GM12878 (cell line): ENCODE data around the gene RNASEH2B. TPM values are rescaled to one million over a fixed set of nuclear protein-coding genes. Genes with fewer than 3 reads are reported as not detected.

ENCODE experiments used
- ATAC-seq: fragments of 200-7000 bp; cut with Tn5 transposase; 3 replicates; pipeline ENCODE4 v1.9.1; 2020; ENCODE audit warnings: mild to moderate bottlenecking, moderate library complexity
- BruUV-seq: library from RNA; stranded (reverse); fragments of 400-500 nt; replicated peaks from 2 replicates; lab custom pipeline; 2021; lab: Mats Ljungman, UMichigan
- CTCF ChIA-PET: fragments of 300-600 bp; sonication (Branson Sonifier 250); formaldehyde crosslinking; extraction: SDS; loops from one replicate; lab custom pipeline; 2021; ENCODE audit warnings: inconsistent platforms; lab: Yijun Ruan, JAX
- POLR2A ChIA-PET: fragments of 350-600 bp; formaldehyde crosslinking; extraction: SDS; loops from one replicate; lab custom pipeline; 2021; ENCODE audit warnings: inconsistent platforms; lab: Charles Lee
- RAD21 ChIA-PET: fragments of 300-600 bp; sonication (Branson Sonifier 250); formaldehyde crosslinking; loops from one replicate; lab custom pipeline; 2023; ENCODE audit warnings: antibody characterized with exemption; ENCODE audit not compliant: unreplicated experiment; lab: Charles Lee
- SMC1A ChIA-PET: fragments of 300-600 bp; sonication (Branson Sonifier 250); formaldehyde crosslinking; loops from one replicate; lab custom pipeline; 2023; ENCODE audit not compliant: unreplicated experiment, uncharacterized antibody; lab: Charles Lee
- DNase-seq: peaks from one replicate; pipeline ENCODE4 v3.0.0-alpha.2; 2011; ENCODE audit warnings: low read depth, low spot score
- FAIRE-seq: peaks from 3 replicates; lab custom pipeline; 2011; peaks lifted over from hg19 to GRCh38; lab: Jason Lieb, UNC
- H2AFZ ChIP-seq: 2 replicates; pipeline ENCODE4 v1.6.0; 2011; ENCODE audit warnings: low read depth, low read length, control low read depth; ENCODE audit not compliant: control insufficient read depth
- H3K27ac ChIP-seq: 2 replicates; pipeline ENCODE4 v1.5.1; 2011; ENCODE audit warnings: control low read depth; ENCODE audit not compliant: control insufficient read depth, insufficient read depth
- H3K27me3 ChIP-seq, 2 experiments: replicated peaks in 1 of 2; 2 replicates each; pipeline versions ENCODE4 v1.6.0 to v1.6.1; 2011; ENCODE audit warnings: low read length in 1 of 2; ENCODE audit not compliant: control insufficient read depth in 2 of 2, insufficient read depth in 2 of 2
- H3K36me3 ChIP-seq, 2 experiments: 2 replicates each; pipeline ENCODE4 v1.5.1; 2011; ENCODE audit warnings: low read length in 1 of 2; ENCODE audit not compliant: control insufficient read depth in 2 of 2, insufficient read depth in 2 of 2
- H3K4me1 ChIP-seq: 2 replicates; pipeline ENCODE4 v1.6.1; 2011; ENCODE audit warnings: mild to moderate bottlenecking, low read length, moderate library complexity, mixed read lengths; ENCODE audit not compliant: control insufficient read depth, insufficient read depth
- H3K4me2 ChIP-seq: 2 replicates; pipeline ENCODE4 v1.6.0; 2011; ENCODE audit warnings: control low read depth; ENCODE audit not compliant: control insufficient read depth, insufficient read depth
- H3K4me3 ChIP-seq: fragments of 200-600 bp; sonication (generic); 2 replicates; pipeline ENCODE4 v1.5.1; 2016
- H3K79me2 ChIP-seq: 2 replicates; pipeline ENCODE4 v1.6.0; 2011; ENCODE audit warnings: low read length; ENCODE audit not compliant: control insufficient read depth, insufficient read depth
- H3K9ac ChIP-seq: 2 replicates; pipeline ENCODE4 v1.8.0; 2011; ENCODE audit warnings: low read length, control low read depth, mixed read lengths; ENCODE audit not compliant: control insufficient read depth, insufficient read depth
- H3K9me3 ChIP-seq: replicated peaks from 3 replicates; pipeline ENCODE4 v1.5.1; 2011; ENCODE audit warnings: mild to moderate bottlenecking, low read length; ENCODE audit not compliant: control insufficient read depth, insufficient read depth
- H4K20me1 ChIP-seq: 2 replicates; pipeline ENCODE4 v1.6.0; 2011; ENCODE audit not compliant: control insufficient read depth, insufficient read depth
- CEBPZ ChIP-seq: fragments of 150-350 bp; IDR thresholded peaks from 2 replicates; pipeline ENCODE4 v1.6.1; 2016; ENCODE audit warnings: low read depth, low read length
- DPF2 ChIP-seq: fragments of 450-650 bp; IDR thresholded peaks from 2 replicates; pipeline ENCODE4 v1.6.1; 2017; ENCODE audit warnings: mild to moderate bottlenecking
- E4F1 ChIP-seq: fragments of 450-650 bp; IDR thresholded peaks from 2 replicates; pipeline ENCODE4 v1.6.1; 2018; ENCODE audit warnings: borderline replicate concordance, mild to moderate bottlenecking; ENCODE audit not compliant: partially characterized antibody
- HCFC1 ChIP-seq: fragments of 150-350 bp; IDR thresholded peaks from 2 replicates; pipeline ENCODE4 v1.6.1; 2014; ENCODE audit warnings: low read length
- HDGF ChIP-seq: fragments of 450-650 bp; IDR thresholded peaks from 2 replicates; pipeline ENCODE4 v1.6.1; 2016; ENCODE audit warnings: antibody characterized with exemption
- JUND ChIP-seq: IDR thresholded peaks from 2 replicates; pipeline ENCODE4 v1.6.1; 2012; ENCODE audit warnings: low read depth, mild to moderate bottlenecking, low read length, improper control_type of control experiment, moderate library complexity
- MXI1 ChIP-seq: fragments of 150-350 bp; IDR thresholded peaks from 2 replicates; pipeline ENCODE4 v1.6.1; 2011; ENCODE audit warnings: low read depth, mild to moderate bottlenecking, inconsistent platforms, low read length, improper control_type of control experiment
- RCOR1 ChIP-seq: conservative IDR thresholded peaks from 2 replicates; pipeline ENCODE4 v1.6.1; 2012; ENCODE audit warnings: low read depth, low read length, improper control_type of control experiment
- SMC3 ChIP-seq: IDR thresholded peaks from 2 replicates; pipeline ENCODE4 v1.6.1; 2011; ENCODE audit warnings: low read length, improper control_type of control experiment, borderline replicate concordance
- TARDBP ChIP-seq: IDR thresholded peaks from 2 replicates; pipeline ENCODE4 v1.6.1; 2016; ENCODE audit warnings: borderline replicate concordance
- YBX1 ChIP-seq: fragments of 450-650 bp; IDR thresholded peaks from 2 replicates; pipeline ENCODE4 v1.6.1; 2016; ENCODE audit warnings: antibody characterized with exemption
- ZZZ3 ChIP-seq: IDR thresholded peaks from 2 replicates; pipeline ENCODE4 v1.6.1; 2011; ENCODE audit warnings: low read depth; ENCODE audit not compliant: control insufficient read depth, insufficient read length
- WGBS: methylation state at CpG from one replicate; pipeline ENCODE4 v1.1.6; 2016; ENCODE audit warnings: low lambda C conversion rate; ENCODE audit not compliant: insufficient replicate concordance, insufficient coverage; ENCODE audit errors: missing lambda C conversion rate; 5-methylcytosine and 5-hydroxymethylcytosine counted together
- in situ Hi-C: fragments of 300-500 bp; cut with MboI; formaldehyde crosslinking; loops from 9 replicates; pipeline ENCODE4 v1.14.3; 2018; ENCODE audit warnings: mixed read lengths
- intact Hi-C: fragments of 100-400 bp; cut with micrococcal nuclease; formaldehyde crosslinking; loops from one replicate; pipeline ENCODE4 v1.14.2; 2022; ENCODE audit not compliant: unreplicated experiment
- polyA plus RNA-seq, 11 experiments: library from polyadenylated mRNA; depleted of rRNA in 4 of 11; unstranded in 6 of 11; stranded (reverse) in 5 of 11; fragments of >200 nt; fragmentation: Nextera tagmentation in 4 of 11; fragmentation: Illumina TruSeq in 1 of 11; extraction: Ambion mirVana in 4 of 11; extraction: Trizol in 1 of 11; gene quantifications; 1 replicate in 1 of 11; 2 replicates in 10 of 11; pipeline versions ENCODE4 v1.2.1 to v1.2.3, GENCODE V29; 2011 to 2016; ENCODE audit warnings: inconsistent platforms in 2 of 11, missing spikeins in 2 of 11, low read depth in 1 of 11
- total RNA-seq, 4 experiments: library from RNA; depleted of rRNA in 3 of 4; stranded (reverse); fragments of >200 nt in 3 of 4; fragmentation: Illumina TruSeq in 1 of 4; extraction: Trizol in 1 of 4; gene quantifications; 2 replicates each; pipeline versions ENCODE4 v1.2.1 to v1.2.3, GENCODE V29; 2013 to 2021
- TF ChIP-seq, protein P1 (sequence below): fragments of 450-650 bp; conservative IDR thresholded peaks from 2 replicates; pipeline ENCODE4 v1.6.1; 2017; ENCODE audit warnings: mild to moderate bottlenecking, moderate library complexity

The RNASEH2B gene
- total and polyA plus RNA-seq, 10 of the 15 experiments (the other 5 are each of a cell fraction or from before 2014, with no cell fraction given) = 64.9 to 148 (median 97.3) TPM

- TF ChIP-seq JUND = no peak
- no peak for TF ChIP-seq RCOR1
- TF ChIP-seq, all 136 proteins: peak for 0
Observed at GRCh38 chr13:50928659-50929462, 19.3 kb downstream of the RNASEH2B start (continued).

DNA sequence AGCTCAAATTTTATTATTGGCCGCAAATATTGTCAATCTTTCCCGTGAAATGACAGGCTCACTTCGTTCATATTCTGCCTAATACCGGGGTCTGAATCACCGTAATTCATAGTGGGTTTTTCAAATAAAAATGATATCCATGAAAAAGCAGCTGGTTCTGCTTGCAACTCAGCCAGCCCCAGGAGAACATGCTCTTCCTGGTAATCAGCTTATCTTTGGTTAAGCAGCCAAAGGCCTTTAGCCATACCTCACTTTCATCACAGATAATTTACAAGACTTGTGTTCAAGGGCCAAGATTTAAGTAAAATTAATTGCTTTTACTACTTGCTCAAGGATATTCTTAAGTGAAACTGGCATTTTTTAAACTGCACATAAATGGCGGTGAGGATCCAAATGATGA lies 22.5 kb downstream of the RNASEH2B start:
- Histone ChIP-seq H2AFZ (no peak overlapping the region), H3K4me3 (no peak overlapping the region), H3K27ac (no peak overlapping the region), H3K27me3 (no peaks in the 10 kb centered on the region), H3K36me3 (peaks cover 6 to 17% of the 10 kb centered on the region in 2 experiments), H3K4me1 (no peaks in the 10 kb centered on the region), H4K20me1 (no peaks in the 10 kb centered on the region), H3K4me2 (no peak overlapping the region), H3K9me3 (no peaks in the 10 kb centered on the region), H3K9ac (no peak overlapping the region), H3K79me2 (peaks cover 4% of the 10 kb centered on the region)
- no peak for DNase-seq
- ChIA-PET SMC1A (interaction anchor here (0.7 to 1.0 kb wide), 2 partner anchors 15 to 306 kb away, joined by 3 read pairs; no protein-coding TSS in a partner anchor), POLR2A (no interaction called here), CTCF (no interaction called here), RAD21 (interaction anchor here (0.6 kb wide), 1 partner anchor 1214 kb away, joined by 3 read pairs; no protein-coding TSS in a partner anchor)
- no peak for ATAC-seq
- intact Hi-C loops (no loop called here), in situ Hi-C loops (no loop called here)
- no peak for FAIRE-seq
- WGBS = 90% methylated on average over 6 of the region's 6 CpGs
- BruUV-seq = no TSS peak
- TF ChIP-seq E4F1 = no peak
- no peak for TF ChIP-seq MXI1
- TF ChIP-seq ZZZ3 = no peak
- TF ChIP-seq YBX1 = no peak
- TF ChIP-seq HDGF = no peak
- TF ChIP-seq HCFC1 = no peak
- no peak for TF ChIP-seq CEBPZ
- no peak for TF ChIP-seq TARDBP
- TF ChIP-seq, protein P1, sequence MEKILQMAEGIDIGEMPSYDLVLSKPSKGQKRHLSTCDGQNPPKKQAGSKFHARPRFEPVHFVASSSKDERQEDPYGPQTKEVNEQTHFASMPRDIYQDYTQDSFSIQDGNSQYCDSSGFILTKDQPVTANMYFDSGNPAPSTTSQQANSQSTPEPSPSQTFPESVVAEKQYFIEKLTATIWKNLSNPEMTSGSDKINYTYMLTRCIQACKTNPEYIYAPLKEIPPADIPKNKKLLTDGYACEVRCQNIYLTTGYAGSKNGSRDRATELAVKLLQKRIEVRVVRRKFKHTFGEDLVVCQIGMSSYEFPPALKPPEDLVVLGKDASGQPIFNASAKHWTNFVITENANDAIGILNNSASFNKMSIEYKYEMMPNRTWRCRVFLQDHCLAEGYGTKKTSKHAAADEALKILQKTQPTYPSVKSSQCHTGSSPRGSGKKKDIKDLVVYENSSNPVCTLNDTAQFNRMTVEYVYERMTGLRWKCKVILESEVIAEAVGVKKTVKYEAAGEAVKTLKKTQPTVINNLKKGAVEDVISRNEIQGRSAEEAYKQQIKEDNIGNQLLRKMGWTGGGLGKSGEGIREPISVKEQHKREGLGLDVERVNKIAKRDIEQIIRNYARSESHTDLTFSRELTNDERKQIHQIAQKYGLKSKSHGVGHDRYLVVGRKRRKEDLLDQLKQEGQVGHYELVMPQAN = no peak
- TF ChIP-seq SMC3 = no peak
- no peak for TF ChIP-seq DPF2
